Measurements from ENCODE around the gene GNPTG. TPM values are rescaled to one million over a fixed set of nuclear protein-coding genes. Genes with fewer than 3 reads are reported as not detected.

GNPTG gene
- total RNA-seq, 1 donor from 2014 or later, result 104 TPM

DNA sequence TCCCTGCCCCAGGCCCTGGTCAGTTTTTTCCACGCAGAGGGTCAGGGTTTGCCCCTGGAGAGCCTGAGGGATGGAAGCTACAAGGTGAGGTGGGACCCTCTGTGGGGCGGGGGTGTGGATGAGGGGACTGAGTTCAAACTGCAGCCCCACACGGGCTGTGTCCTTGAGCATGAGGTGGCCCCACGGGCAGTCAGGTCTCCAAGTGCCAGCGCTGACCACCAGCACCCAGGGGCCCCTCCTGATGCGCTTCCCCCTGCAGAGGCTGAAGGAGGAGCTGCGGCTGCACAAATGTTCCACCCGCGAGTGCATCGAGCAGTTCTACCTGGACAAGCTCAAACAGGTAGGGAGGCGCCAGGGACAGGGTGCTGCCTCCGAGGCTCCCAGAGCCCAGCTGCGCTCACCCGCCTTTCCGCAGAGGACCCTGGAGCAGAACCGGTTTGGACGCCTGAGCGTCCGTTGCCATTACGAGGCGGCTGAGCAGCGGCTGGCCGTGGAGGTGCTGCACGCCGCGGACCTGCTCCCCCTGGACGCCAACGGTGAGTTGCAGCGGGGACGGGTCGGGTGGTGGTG lies 4.4 kb upstream of the GNPTG start:
- H3K4me3 ChIP-seq (ENCODE audit: low read depth, low read length), result no peak overlapping the region
- DNase-seq (ENCODE audit: low read depth), result no peak
- TF ChIP-seq, protein P1, sequence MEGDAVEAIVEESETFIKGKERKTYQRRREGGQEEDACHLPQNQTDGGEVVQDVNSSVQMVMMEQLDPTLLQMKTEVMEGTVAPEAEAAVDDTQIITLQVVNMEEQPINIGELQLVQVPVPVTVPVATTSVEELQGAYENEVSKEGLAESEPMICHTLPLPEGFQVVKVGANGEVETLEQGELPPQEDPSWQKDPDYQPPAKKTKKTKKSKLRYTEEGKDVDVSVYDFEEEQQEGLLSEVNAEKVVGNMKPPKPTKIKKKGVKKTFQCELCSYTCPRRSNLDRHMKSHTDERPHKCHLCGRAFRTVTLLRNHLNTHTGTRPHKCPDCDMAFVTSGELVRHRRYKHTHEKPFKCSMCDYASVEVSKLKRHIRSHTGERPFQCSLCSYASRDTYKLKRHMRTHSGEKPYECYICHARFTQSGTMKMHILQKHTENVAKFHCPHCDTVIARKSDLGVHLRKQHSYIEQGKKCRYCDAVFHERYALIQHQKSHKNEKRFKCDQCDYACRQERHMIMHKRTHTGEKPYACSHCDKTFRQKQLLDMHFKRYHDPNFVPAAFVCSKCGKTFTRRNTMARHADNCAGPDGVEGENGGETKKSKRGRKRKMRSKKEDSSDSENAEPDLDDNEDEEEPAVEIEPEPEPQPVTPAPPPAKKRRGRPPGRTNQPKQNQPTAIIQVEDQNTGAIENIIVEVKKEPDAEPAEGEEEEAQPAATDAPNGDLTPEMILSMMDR (IDR thresholded peaks at IDR 0.05; ENCODE audit: insufficient read depth, low read length, poor library complexity, severe bottlenecking), result no peak

DNA sequence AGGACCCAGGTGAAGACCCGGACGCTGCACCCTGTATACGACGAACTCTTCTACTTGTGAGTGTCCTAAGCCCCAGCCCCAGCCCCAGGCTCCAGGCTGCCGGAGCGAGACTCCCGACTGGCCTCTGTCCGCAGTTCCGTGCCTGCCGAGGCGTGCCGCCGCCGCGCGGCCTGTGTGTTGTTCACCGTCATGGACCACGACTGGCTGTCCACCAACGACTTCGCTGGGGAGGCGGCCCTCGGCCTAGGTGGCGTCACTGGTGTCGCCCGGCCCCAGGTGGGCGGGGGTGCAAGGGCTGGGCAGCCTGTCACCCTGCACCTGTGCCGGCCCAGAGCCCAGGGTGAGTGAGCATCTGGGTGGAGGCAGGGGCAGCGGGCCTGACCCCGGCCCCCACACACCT lies 3.8 kb upstream of the GNPTG start:
- no peak overlapping the region for H3K4me3 ChIP-seq (ENCODE audit: low read depth, low read length)
- H3K36me3 ChIP-seq (ENCODE audit: control insufficient read depth, insufficient read depth, low read length), result no peaks in the 10 kb centered on the region
- no peak for DNase-seq (ENCODE audit: low read depth)
- H3K27me3 ChIP-seq (ENCODE audit: control insufficient read depth, insufficient read depth, low read length), result peaks cover 8% of the 10 kb centered on the region
- TF ChIP-seq, protein P1 (IDR thresholded peaks at IDR 0.05; ENCODE audit: insufficient read depth, low read length, poor library complexity, severe bottlenecking), result no peak

More for the DNA sequence above, 4.4 kb upstream of the GNPTG start:
- Histone ChIP-seq H3K36me3 (ENCODE audit: control insufficient read depth, insufficient read depth, low read length) (no peaks in the 10 kb centered on the region), H3K27me3 (ENCODE audit: control insufficient read depth, insufficient read depth, low read length) (peaks cover 8% of the 10 kb centered on the region)

DNA sequence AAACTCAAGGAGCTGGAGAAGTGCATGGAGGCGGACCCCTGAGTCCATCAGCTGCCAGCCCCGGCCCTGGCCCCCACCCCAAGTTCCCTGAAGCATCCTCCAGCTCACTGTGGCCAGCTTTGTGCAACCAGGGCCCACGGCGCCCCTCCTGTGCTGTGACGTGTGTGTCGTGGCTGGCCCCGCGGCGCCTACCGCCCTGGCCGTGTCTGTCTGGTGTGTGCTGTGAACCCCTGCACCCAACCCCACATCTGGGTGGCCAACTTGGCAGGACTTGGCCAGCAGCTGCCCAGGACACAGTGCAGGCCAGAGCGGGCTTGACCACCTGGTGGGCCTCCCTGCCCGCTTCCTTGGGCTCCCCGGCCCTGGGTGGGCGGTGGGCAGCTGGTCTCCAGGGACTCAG lies 3.3 kb upstream of the GNPTG start:
- TF ChIP-seq, protein P1 (IDR thresholded peaks at IDR 0.05; ENCODE audit: insufficient read depth, low read length, poor library complexity, severe bottlenecking), result no peak
- peaks cover 8% of the 10 kb centered on the region for H3K27me3 ChIP-seq (ENCODE audit: control insufficient read depth, insufficient read depth, low read length)
- DNase-seq (ENCODE audit: low read depth), result no peak
- no peak overlapping the region for H3K4me3 ChIP-seq (ENCODE audit: low read depth, low read length)
- no peaks in the 10 kb centered on the region for H3K36me3 ChIP-seq (ENCODE audit: control insufficient read depth, insufficient read depth, low read length)

DNA sequence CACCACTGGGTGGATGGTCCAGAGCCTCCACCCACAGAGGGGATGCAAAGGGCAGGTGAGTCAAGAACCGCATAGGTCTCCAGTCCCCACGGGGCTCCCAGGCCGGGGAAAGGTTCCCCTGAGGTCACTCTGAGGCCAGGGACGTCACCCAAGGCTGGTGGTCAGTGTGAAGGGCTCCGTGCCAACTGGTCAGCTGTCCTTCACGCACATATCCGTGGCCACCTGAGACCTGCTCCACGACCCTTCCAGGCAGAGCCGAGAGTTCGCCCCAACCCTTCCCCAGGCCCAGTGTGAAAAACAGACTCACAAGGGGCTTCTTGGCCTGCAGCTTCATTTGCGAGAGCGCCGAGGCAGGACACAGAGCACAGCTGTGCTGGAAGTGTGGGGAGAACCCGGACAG lies 2.8 kb upstream of the GNPTG start:
- Histone ChIP-seq H3K4me3 (ENCODE audit: low read depth, low read length) (no peak overlapping the region), H3K36me3 (ENCODE audit: control insufficient read depth, insufficient read depth, low read length) (no peaks in the 10 kb centered on the region), H3K27me3 (ENCODE audit: control insufficient read depth, insufficient read depth, low read length) (peaks cover 3% of the 10 kb centered on the region)
- DNase-seq (ENCODE audit: low read depth), result no peak
- TF ChIP-seq, protein P1 (IDR thresholded peaks at IDR 0.05; ENCODE audit: insufficient read depth, low read length, poor library complexity, severe bottlenecking), result no peak

DNA sequence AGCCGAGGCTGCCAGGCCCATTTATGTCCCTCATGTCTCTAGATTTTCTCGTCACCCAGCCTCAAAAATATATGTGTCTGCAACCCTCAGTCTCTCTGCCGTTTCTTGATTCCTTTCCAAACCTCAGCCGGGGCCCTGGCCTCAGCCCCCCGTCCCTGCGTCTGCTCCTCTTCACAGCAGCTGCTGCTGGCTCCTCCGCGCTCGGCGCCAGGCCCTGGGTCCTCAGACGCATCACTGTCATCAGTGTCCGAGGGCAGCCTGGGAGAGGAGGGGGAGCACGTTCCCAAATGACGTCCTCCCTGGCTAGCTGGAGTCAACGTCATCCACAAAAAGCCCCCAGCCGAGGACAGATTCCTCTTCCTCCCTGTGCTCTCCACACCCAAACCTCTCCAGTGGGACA lies 2.4 kb upstream of the GNPTG start:
- TF ChIP-seq, protein P1 (IDR thresholded peaks at IDR 0.05; ENCODE audit: insufficient read depth, low read length, poor library complexity, severe bottlenecking), result no peak
- Histone ChIP-seq H3K4me3 (ENCODE audit: low read depth, low read length) (no peak overlapping the region), H3K27me3 (ENCODE audit: control insufficient read depth, insufficient read depth, low read length) (no peaks in the 10 kb centered on the region), H3K36me3 (ENCODE audit: control insufficient read depth, insufficient read depth, low read length) (no peaks in the 10 kb centered on the region)
- no peak for DNase-seq (ENCODE audit: low read depth)

DNA sequence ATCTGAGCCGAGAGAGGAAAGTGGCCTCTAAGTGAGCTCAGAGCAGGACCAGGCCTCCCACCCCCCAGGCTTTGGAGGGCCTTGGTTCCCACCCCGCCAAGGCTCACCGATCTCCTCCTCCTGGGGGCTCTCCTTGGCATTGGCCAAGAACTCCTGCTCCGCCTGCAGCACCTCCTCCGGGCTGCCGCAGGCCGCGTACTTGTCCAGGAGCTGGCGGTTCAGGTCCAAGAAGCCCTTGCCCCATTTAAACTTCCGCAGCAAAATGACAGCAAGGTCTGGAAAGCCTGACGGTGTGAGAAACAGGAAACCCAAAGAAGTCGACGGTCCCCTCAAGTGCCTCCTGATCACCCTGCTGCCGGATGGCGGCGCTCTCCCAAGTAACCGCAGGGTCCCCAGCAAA lies 1.8 kb upstream of the GNPTG start:
- H3K27me3 ChIP-seq (ENCODE audit: control insufficient read depth, insufficient read depth, low read length), result no peaks in the 10 kb centered on the region
- no peak for DNase-seq (ENCODE audit: low read depth)
- no peak overlapping the region for H3K4me3 ChIP-seq (ENCODE audit: low read depth, low read length)
- TF ChIP-seq, protein P1 (IDR thresholded peaks at IDR 0.05; ENCODE audit: insufficient read depth, low read length, poor library complexity, severe bottlenecking), result no peak
- no peaks in the 10 kb centered on the region for H3K36me3 ChIP-seq (ENCODE audit: control insufficient read depth, insufficient read depth, low read length)
